ENCODE data around the gene USP33. TPM values are rescaled to one million over a fixed set of nuclear protein-coding genes. Genes with fewer than 3 reads are reported as not detected.

USP33 gene
- total and polyA plus RNA-seq, 10 of the 15 experiments (the other 5 are each of a cell fraction or from before 2014, with no cell fraction given) = 13.1 to 49.9 (median 32.2) TPM

- TF ChIP-seq PRDM15 (CRISPR knock-in tag; IDR thresholded peaks at IDR 0.05) (no peak), NFXL1 (IDR thresholded peaks at IDR 0.05; ENCODE audit: borderline replicate concordance) (no peak), ZNF592 (IDR thresholded peaks at IDR 0.05) (no peak), IRF4 (IDR thresholded peaks at IDR 0.05; ENCODE audit: low read depth, low read length) (peak; percentile 17; the same call in 1 of the 2 replicates), EP300 (IDR thresholded peaks at IDR 0.05; ENCODE audit: borderline replicate concordance in 1 of 2, control insufficient read depth in 1 of 2, low read depth in 2 of 2, low read length in 2 of 2) (no peak), CHD1 (IDR thresholded peaks at IDR 0.05; ENCODE audit: low read depth, low read length) (no peak), CTCF (IDR thresholded peaks at IDR 0.05 in 2 of 3, conservative IDR thresholded peaks at IDR 0.05 in 1 of 3; ENCODE audit: control insufficient read depth in 2 of 3, extremely low read depth in 1 of 3, insufficient read depth in 1 of 3, low read depth in 3 of 3, low read length in 3 of 3) (no peak), SIX5 (IDR thresholded peaks at IDR 0.05; ENCODE audit: low read depth, low read length, severe bottlenecking) (peak; percentile 33), BACH1 (IDR thresholded peaks at IDR 0.05; ENCODE audit: borderline replicate concordance) (peak; percentile 82), HSF1 (IDR thresholded peaks at IDR 0.05; ENCODE audit: low read depth, low read length) (no peak), MYC (IDR thresholded peaks at IDR 0.05; ENCODE audit: insufficient read depth, insufficient read length, insufficient replicate concordance, low read length, severe bottlenecking) (peak; percentile 84), TCF7 (IDR thresholded peaks at IDR 0.05; ENCODE audit: borderline replicate concordance) (no peak), STAT3 (IDR thresholded peaks at IDR 0.05; ENCODE audit: low read depth, low read length) (no peak), RCOR1 (conservative IDR thresholded peaks at IDR 0.05; ENCODE audit: low read depth, low read length) (peak; percentile 99), NR2F1 (conservative IDR thresholded peaks at IDR 0.05) (no peak), MXI1 (IDR thresholded peaks at IDR 0.05; ENCODE audit: low read depth, low read length) (peak; percentile 72), MAX (IDR thresholded peaks at IDR 0.05; ENCODE audit: low read depth, low read length) (peak; percentile 94)
These were observed 77.0 kb downstream of the USP33 start, which contains the start of gene ZZZ3 (continued) for GRCh38 chr1:77682460-77683159.

Measured in GM12878 (cell line).